ENCODE data around the gene MED13L.

The MED13L gene

GRCh38 chr12:116067892-116068291, 209.6 kb downstream of the MED13L start:
- peak; percentile 21 to 74 (median 64) for DNase-seq
- Histone ChIP-seq H3K9me3 (ENCODE audit: control extremely low read depth in 1 of 5, control insufficient read depth in 4 of 5, insufficient read depth in 2 of 5, low read depth in 1 of 5, low read length in 4 of 5) (no peaks in the 10 kb centered on the region), H3K36me3 (ENCODE audit: control insufficient read depth in 4 of 4, insufficient read depth in 4 of 4, low read length in 3 of 4) (peaks cover 0 to 10% (median 3%) of the 10 kb centered on the region in 4 experiments), H3K4me1 (ENCODE audit: control extremely low read depth in 1 of 4, control insufficient read depth in 4 of 4, insufficient read depth in 4 of 4, low read length in 3 of 4) (peaks cover 0 to 12% (median 4%) of the 10 kb centered on the region in 4 experiments), H3K27me3 (replicated peaks in 2 of 5; ENCODE audit: control insufficient read depth in 4 of 5, insufficient read depth in 5 of 5, low read length in 4 of 5) (no peaks in the 10 kb centered on the region), H3K27ac (ENCODE audit: insufficient read depth in 1 of 2, low read depth in 1 of 2, low read length in 2 of 2, poor library complexity in 1 of 2, severe bottlenecking in 2 of 2) (no peak overlapping the region), H3K4me3 (ENCODE audit: control insufficient read depth in 1 of 7, extremely low read depth in 1 of 7, insufficient read depth in 4 of 7, low read depth in 2 of 7, low read length in 6 of 7) (no peak overlapping the region)
- WGBS (ENCODE audit: insufficient coverage): no CpG with 5 or more reads among the region's 3 CpGs
- ChIA-PET CTCF (interaction anchor here (0.8 to 1.8 kb wide), 10 partner anchors 9 to 641 kb away, joined by 3 to 6 read pairs (median 4); no protein-coding TSS in a partner anchor), POLR2A (no interaction called here)

GRCh38 chr12:116066381-116067230, 210.9 kb downstream of the MED13L start:
- no peaks in the 10 kb centered on the region for H3K27me3 ChIP-seq (replicated peaks in 2 of 5; ENCODE audit: control insufficient read depth in 4 of 5, insufficient read depth in 5 of 5, low read length in 4 of 5)
- POLR2A ChIA-PET: interaction anchor here (0.6 kb wide), 1 partner anchor 368 kb away, joined by 3 read pairs; no protein-coding TSS in a partner anchor
- H3K36me3 ChIP-seq (ENCODE audit: control insufficient read depth in 4 of 4, insufficient read depth in 4 of 4, low read length in 3 of 4): peaks cover 0 to 10% (median 5%) of the 10 kb centered on the region in 4 experiments
- H3K4me3 ChIP-seq (ENCODE audit: control insufficient read depth in 1 of 7, extremely low read depth in 1 of 7, insufficient read depth in 4 of 7, low read depth in 2 of 7, low read length in 6 of 7): no peak overlapping the region
- H3K27ac ChIP-seq (ENCODE audit: insufficient read depth in 1 of 2, low read depth in 1 of 2, low read length in 2 of 2, poor library complexity in 1 of 2, severe bottlenecking in 2 of 2): no peak overlapping the region
- peak; percentile 72 to 88 (median 86) for DNase-seq
- CTCF ChIA-PET: interaction anchor here (1.0 to 2.6 kb wide), 7 partner anchors 23 to 642 kb away, joined by 3 to 7 read pairs (median 3); no protein-coding TSS in a partner anchor
- 0% methylated on average over 1 of the region's 7 CpGs for WGBS (ENCODE audit: insufficient coverage)
- H3K4me1 ChIP-seq (ENCODE audit: control extremely low read depth in 1 of 4, control insufficient read depth in 4 of 4, insufficient read depth in 4 of 4, low read length in 3 of 4): peaks cover 0 to 12% (median 4%) of the 10 kb centered on the region in 4 experiments
- H3K9me3 ChIP-seq (ENCODE audit: control extremely low read depth in 1 of 5, control insufficient read depth in 4 of 5, insufficient read depth in 2 of 5, low read depth in 1 of 5, low read length in 4 of 5): no peaks in the 10 kb centered on the region

GRCh38 chr12:116065606-116066005, 211.9 kb downstream of the MED13L start:
- no peak overlapping the region for H3K4me3 ChIP-seq (ENCODE audit: control insufficient read depth in 1 of 7, extremely low read depth in 1 of 7, insufficient read depth in 4 of 7, low read depth in 2 of 7, low read length in 6 of 7)
- H3K9me3 ChIP-seq (ENCODE audit: control extremely low read depth in 1 of 5, control insufficient read depth in 4 of 5, insufficient read depth in 2 of 5, low read depth in 1 of 5, low read length in 4 of 5): no peaks in the 10 kb centered on the region
- no peak overlapping the region for H3K27ac ChIP-seq (ENCODE audit: insufficient read depth in 1 of 2, low read depth in 1 of 2, low read length in 2 of 2, poor library complexity in 1 of 2, severe bottlenecking in 2 of 2)
- peaks cover 0 to 12% (median 4%) of the 10 kb centered on the region in 4 experiments for H3K4me1 ChIP-seq (ENCODE audit: control extremely low read depth in 1 of 4, control insufficient read depth in 4 of 4, insufficient read depth in 4 of 4, low read length in 3 of 4)
- no peak for DNase-seq
- peaks cover 0 to 10% (median 5%) of the 10 kb centered on the region in 4 experiments for H3K36me3 ChIP-seq (ENCODE audit: control insufficient read depth in 4 of 4, insufficient read depth in 4 of 4, low read length in 3 of 4)
- WGBS (ENCODE audit: insufficient coverage): no CpG with 5 or more reads among the region's 1 CpG
- H3K27me3 ChIP-seq (replicated peaks in 2 of 5; ENCODE audit: control insufficient read depth in 4 of 5, insufficient read depth in 5 of 5, low read length in 4 of 5): no peaks in the 10 kb centered on the region
- POLR2A ChIA-PET: no interaction called here
- CTCF ChIA-PET: interaction anchor here (1.0 to 2.6 kb wide), 4 partner anchors 22 to 643 kb away, joined by 3 to 7 read pairs (median 4); no protein-coding TSS in a partner anchor

GRCh38 chr12:116064493-116064892, 213.0 kb downstream of the MED13L start:
- Histone ChIP-seq H3K27me3 (replicated peaks in 2 of 5; ENCODE audit: control insufficient read depth in 4 of 5, insufficient read depth in 5 of 5, low read length in 4 of 5) (no peaks in the 10 kb centered on the region), H3K27ac (ENCODE audit: insufficient read depth in 1 of 2, low read depth in 1 of 2, low read length in 2 of 2, poor library complexity in 1 of 2, severe bottlenecking in 2 of 2) (no peak overlapping the region), H3K36me3 (ENCODE audit: control insufficient read depth in 4 of 4, insufficient read depth in 4 of 4, low read length in 3 of 4) (peaks cover 0 to 10% (median 5%) of the 10 kb centered on the region in 4 experiments), H3K4me3 (ENCODE audit: control insufficient read depth in 1 of 7, extremely low read depth in 1 of 7, insufficient read depth in 4 of 7, low read depth in 2 of 7, low read length in 6 of 7) (no peak overlapping the region), H3K9me3 (ENCODE audit: control extremely low read depth in 1 of 5, control insufficient read depth in 4 of 5, insufficient read depth in 2 of 5, low read depth in 1 of 5, low read length in 4 of 5) (no peaks in the 10 kb centered on the region), H3K4me1 (ENCODE audit: control extremely low read depth in 1 of 4, control insufficient read depth in 4 of 4, insufficient read depth in 4 of 4, low read length in 3 of 4) (peaks cover 0 to 12% (median 4%) of the 10 kb centered on the region in 4 experiments)
- ChIA-PET CTCF (interaction anchor here (0.7 to 2.5 kb wide), 3 partner anchors 28 to 644 kb away, joined by 3 to 7 read pairs (median 3); no protein-coding TSS in a partner anchor), POLR2A (no interaction called here)
- WGBS (ENCODE audit: insufficient coverage): 100% methylated on average over 3 of the region's 4 CpGs
- DNase-seq: no peak

- Histone ChIP-seq H3K27ac (ENCODE audit: insufficient read depth in 1 of 2, low read depth in 1 of 2, low read length in 2 of 2, poor library complexity in 1 of 2, severe bottlenecking in 2 of 2) (no peak overlapping the region), H3K4me3 (ENCODE audit: control insufficient read depth in 1 of 7, extremely low read depth in 1 of 7, insufficient read depth in 4 of 7, low read depth in 2 of 7, low read length in 6 of 7) (no peak overlapping the region), H3K36me3 (ENCODE audit: control insufficient read depth in 4 of 4, insufficient read depth in 4 of 4, low read length in 3 of 4) (peaks cover 0 to 7% (median 5%) of the 10 kb centered on the region in 4 experiments), H3K9me3 (ENCODE audit: control extremely low read depth in 1 of 5, control insufficient read depth in 4 of 5, insufficient read depth in 2 of 5, low read depth in 1 of 5, low read length in 4 of 5) (no peaks in the 10 kb centered on the region), H3K4me1 (ENCODE audit: control extremely low read depth in 1 of 4, control insufficient read depth in 4 of 4, insufficient read depth in 4 of 4, low read length in 3 of 4) (peaks cover 0 to 2% (median under 1%) of the 10 kb centered on the region in 4 experiments), H3K27me3 (replicated peaks in 2 of 5; ENCODE audit: control insufficient read depth in 4 of 5, insufficient read depth in 5 of 5, low read length in 4 of 5) (no peaks in the 10 kb centered on the region)
- WGBS (ENCODE audit: insufficient coverage): 100% methylated on average over 4 of the region's 4 CpGs
- POLR2A ChIA-PET: no interaction called here
- DNase-seq: no peak
- CTCF ChIA-PET: interaction anchor here (1.4 kb wide), 1 partner anchor 536 kb away, joined by 3 read pairs; no protein-coding TSS in a partner anchor
Observed at GRCh38 chr12:116062698-116063097, 214.8 kb downstream of the MED13L start.

GRCh38 chr12:116060764-116061163, 216.7 kb downstream of the MED13L start:
- no CpG with 5 or more reads among the region's 2 CpGs for WGBS (ENCODE audit: insufficient coverage)
- DNase-seq: peak; percentile 10 to 67 (median 57)
- Histone ChIP-seq H3K4me1 (ENCODE audit: control extremely low read depth in 1 of 4, control insufficient read depth in 4 of 4, insufficient read depth in 4 of 4, low read length in 3 of 4) (peaks cover 0 to 6% (median under 1%) of the 10 kb centered on the region in 4 experiments), H3K4me3 (ENCODE audit: control insufficient read depth in 1 of 7, extremely low read depth in 1 of 7, insufficient read depth in 4 of 7, low read depth in 2 of 7, low read length in 6 of 7) (no peak overlapping the region), H3K9me3 (ENCODE audit: control extremely low read depth in 1 of 5, control insufficient read depth in 4 of 5, insufficient read depth in 2 of 5, low read depth in 1 of 5, low read length in 4 of 5) (no peaks in the 10 kb centered on the region), H3K27ac (ENCODE audit: insufficient read depth in 1 of 2, low read depth in 1 of 2, low read length in 2 of 2, poor library complexity in 1 of 2, severe bottlenecking in 2 of 2) (no peak overlapping the region), H3K36me3 (ENCODE audit: control insufficient read depth in 4 of 4, insufficient read depth in 4 of 4, low read length in 3 of 4) (peaks cover 0 to 7% (median 3%) of the 10 kb centered on the region in 4 experiments), H3K27me3 (replicated peaks in 2 of 5; ENCODE audit: control insufficient read depth in 4 of 5, insufficient read depth in 5 of 5, low read length in 4 of 5) (no peaks in the 10 kb centered on the region)
- ChIA-PET POLR2A (no interaction called here), CTCF (no interaction called here)

Data from common myeloid progenitor, CD34-positive (primary cell).